Upper lobe of left lung (tissue), 4 donors: ENCODE data around the gene PAQR5.

Experiments used
- EP300 ChIP-seq, 4 donors: sonication (generic); formaldehyde crosslinking; IDR thresholded peaks; one replicate each; pipeline ENCODE4 v1.5.1; 2017; ENCODE audit warnings: antibody characterized with exemption in 4 of 4, control low read depth in 2 of 4
- POLR2A ChIP-seq, 4 donors: fragments of 450-650 bp; IDR thresholded peaks; one replicate each; pipeline ENCODE4 v1.5.1; 2016 to 2017; ENCODE audit warnings: antibody characterized with exemption in 4 of 4, mild to moderate bottlenecking in 2 of 4
- POLR2AphosphoS5 ChIP-seq, 2 donors: sonication (generic); formaldehyde crosslinking; IDR thresholded peaks; one replicate each; pipeline ENCODE4 v1.5.1; 2017; ENCODE audit warnings: antibody characterized with exemption in 2 of 2
- TF ChIP-seq, protein P1 (sequence below), 6 experiments: fragments of 450-650 bp in 4 of 6; fragments of 200-600 bp in 2 of 6; sonication (generic) in 2 of 6; IDR thresholded peaks; one replicate each; pipeline ENCODE4 v1.5.1; 2016 to 2019; ENCODE audit warnings: antibody characterized with exemption in 6 of 6

GRCh38 chr15:69359722-69360121 lies 61.0 kb downstream of the PAQR5 start:
- no peak for TF ChIP-seq POLR2AphosphoS5 (IDR thresholded peaks at IDR 0.05)
- TF ChIP-seq, protein P1, sequence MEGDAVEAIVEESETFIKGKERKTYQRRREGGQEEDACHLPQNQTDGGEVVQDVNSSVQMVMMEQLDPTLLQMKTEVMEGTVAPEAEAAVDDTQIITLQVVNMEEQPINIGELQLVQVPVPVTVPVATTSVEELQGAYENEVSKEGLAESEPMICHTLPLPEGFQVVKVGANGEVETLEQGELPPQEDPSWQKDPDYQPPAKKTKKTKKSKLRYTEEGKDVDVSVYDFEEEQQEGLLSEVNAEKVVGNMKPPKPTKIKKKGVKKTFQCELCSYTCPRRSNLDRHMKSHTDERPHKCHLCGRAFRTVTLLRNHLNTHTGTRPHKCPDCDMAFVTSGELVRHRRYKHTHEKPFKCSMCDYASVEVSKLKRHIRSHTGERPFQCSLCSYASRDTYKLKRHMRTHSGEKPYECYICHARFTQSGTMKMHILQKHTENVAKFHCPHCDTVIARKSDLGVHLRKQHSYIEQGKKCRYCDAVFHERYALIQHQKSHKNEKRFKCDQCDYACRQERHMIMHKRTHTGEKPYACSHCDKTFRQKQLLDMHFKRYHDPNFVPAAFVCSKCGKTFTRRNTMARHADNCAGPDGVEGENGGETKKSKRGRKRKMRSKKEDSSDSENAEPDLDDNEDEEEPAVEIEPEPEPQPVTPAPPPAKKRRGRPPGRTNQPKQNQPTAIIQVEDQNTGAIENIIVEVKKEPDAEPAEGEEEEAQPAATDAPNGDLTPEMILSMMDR (IDR thresholded peaks at IDR 0.05) = no peak
- TF ChIP-seq POLR2A (IDR thresholded peaks at IDR 0.05) = no peak
- no peak for TF ChIP-seq EP300 (IDR thresholded peaks at IDR 0.05)
